ENCODE results near the gene HFE.
"Not testable (repeated sequence)": the region's sequence is repeated elsewhere in the genome, so short reads cannot be mapped to it uniquely, and the experiment has no call there.

HFE gene, protein sequence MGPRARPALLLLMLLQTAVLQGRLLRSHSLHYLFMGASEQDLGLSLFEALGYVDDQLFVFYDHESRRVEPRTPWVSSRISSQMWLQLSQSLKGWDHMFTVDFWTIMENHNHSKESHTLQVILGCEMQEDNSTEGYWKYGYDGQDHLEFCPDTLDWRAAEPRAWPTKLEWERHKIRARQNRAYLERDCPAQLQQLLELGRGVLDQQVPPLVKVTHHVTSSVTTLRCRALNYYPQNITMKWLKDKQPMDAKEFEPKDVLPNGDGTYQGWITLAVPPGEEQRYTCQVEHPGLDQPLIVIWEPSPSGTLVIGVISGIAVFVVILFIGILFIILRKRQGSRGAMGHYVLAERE

DNA sequence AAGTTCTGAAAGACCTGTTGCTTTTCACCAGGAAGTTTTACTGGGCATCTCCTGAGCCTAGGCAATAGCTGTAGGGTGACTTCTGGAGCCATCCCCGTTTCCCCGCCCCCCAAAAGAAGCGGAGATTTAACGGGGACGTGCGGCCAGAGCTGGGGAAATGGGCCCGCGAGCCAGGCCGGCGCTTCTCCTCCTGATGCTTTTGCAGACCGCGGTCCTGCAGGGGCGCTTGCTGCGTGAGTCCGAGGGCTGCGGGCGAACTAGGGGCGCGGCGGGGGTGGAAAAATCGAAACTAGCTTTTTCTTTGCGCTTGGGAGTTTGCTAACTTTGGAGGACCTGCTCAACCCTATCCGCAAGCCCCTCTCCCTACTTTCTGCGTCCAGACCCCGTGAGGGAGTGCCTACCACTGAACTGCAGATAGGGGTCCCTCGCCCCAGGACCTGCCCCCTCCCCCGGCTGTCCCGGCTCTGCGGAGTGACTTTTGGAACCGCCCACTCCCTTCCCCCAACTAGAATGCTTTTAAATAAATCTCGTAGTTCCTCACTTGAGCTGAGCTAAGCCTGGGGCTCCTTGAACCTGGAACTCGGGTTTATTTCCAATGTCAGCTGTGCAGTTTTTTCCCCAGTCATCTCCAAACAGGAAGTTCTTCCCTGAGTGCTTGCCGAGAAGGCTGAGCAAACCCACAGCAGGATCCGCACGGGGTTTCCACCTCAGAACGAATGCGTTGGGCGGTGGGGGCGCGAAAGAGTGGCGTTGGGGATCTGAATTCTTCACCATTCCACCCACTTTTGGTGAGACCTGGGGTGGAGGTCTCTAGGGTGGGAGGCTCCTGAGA, at the start of gene HFE:
Gene HFE (plus strand): TSS at position 146 of the 832 bp plus-strand sequence. CDS start 12 bp downstream, at position 158.
- no peak for DNase-seq

DNA sequence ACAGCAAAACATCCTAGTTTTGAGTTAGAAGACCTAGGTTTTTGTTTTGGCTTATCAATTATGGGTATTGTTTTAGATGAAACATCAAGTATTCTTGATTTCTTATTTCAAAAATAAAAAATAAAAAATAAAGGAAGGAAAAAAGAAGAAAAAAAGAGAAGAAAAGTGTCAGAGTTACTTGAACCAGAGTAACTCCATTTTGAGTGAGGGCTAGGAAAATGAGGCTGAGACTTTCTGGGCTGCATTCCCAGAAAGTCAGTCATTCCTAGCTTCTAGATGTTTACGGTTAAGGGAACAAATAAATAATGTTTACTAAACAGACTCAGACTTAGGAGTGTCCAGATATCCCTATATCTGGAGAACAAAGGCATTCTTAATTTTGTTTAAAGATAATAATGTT, 45.3 kb upstream of the HFE start:
- DNase-seq = no peak

DNA sequence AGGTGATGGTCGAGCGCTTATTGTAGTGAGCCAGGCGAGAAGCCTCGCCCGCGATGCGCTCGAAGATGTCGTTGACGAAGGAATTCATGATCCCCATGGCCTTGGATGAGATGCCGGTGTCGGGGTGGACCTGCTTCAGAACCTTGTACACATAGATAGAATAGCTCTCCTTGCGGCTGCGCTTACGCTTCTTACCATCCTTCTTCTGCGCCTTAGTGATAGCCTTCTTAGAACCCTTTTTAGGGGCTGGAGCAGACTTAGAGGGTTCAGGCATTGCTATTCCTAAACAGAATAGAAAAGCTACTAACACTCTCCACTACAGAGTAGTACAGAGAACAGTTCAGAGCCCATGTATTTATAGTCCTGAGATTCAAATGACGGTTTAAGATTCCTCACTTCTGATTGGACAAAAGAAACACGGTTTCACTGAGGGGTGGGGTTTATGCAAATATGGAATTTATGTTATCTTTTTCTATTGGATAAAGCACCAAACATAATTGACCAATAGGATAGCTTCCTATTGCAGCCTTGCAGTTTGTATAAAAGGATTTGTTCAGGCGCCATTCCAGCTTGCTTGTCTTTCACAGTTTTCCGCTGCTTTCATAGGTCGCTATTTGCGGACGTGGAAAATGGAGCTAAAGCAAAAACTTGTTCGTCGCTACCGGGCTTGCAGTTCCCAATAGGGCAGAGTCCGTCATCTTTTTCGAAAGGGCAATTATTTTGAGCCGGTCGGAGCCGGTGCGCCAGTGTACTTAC, 43.7 kb upstream of the HFE start:
- DNase-seq = peak; percentile 62

DNA sequence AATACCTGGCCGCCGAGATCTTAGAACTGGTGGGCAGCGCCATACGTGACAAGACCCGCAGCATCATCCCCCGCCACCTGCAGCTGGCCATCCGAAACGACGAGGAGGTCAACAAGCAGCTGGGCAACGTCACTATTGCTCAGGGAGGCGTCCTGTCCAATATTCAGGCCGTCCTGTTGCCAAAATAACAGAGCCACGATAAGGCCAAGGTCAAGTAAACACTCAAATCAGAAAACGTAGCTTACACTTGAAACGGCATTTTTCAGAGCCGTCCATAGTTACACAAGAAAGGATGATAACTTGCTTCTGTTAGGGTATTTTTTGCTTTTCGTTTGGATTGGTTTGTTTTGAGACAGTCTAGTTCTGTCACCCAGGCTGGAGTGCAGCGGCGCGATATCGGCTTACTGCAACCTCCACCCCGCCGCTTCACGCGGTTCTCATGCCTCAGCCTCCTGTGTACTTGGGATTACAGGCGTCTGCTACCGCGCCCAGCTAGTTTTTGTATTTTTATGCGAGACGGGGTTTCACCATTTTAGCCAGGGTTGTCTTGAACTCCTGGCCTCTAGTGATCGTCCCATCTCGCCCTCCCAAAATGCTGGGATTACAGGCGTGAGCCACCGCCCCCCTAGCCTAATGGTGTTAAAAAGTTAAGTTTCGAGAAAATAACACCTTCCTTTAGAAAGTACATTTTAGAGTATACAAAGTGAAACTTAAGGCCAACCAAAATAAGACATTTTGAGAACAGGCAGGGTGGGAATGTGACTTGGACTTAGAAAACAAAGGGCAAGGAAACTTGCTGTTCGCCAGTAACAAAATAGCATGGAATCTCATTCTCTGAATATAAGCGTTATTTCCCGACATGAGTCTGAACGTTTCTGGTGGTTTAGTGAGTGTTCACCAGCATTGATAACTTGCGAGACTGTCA, 42.8 kb upstream of the HFE start:
- no peak for DNase-seq

DNA sequence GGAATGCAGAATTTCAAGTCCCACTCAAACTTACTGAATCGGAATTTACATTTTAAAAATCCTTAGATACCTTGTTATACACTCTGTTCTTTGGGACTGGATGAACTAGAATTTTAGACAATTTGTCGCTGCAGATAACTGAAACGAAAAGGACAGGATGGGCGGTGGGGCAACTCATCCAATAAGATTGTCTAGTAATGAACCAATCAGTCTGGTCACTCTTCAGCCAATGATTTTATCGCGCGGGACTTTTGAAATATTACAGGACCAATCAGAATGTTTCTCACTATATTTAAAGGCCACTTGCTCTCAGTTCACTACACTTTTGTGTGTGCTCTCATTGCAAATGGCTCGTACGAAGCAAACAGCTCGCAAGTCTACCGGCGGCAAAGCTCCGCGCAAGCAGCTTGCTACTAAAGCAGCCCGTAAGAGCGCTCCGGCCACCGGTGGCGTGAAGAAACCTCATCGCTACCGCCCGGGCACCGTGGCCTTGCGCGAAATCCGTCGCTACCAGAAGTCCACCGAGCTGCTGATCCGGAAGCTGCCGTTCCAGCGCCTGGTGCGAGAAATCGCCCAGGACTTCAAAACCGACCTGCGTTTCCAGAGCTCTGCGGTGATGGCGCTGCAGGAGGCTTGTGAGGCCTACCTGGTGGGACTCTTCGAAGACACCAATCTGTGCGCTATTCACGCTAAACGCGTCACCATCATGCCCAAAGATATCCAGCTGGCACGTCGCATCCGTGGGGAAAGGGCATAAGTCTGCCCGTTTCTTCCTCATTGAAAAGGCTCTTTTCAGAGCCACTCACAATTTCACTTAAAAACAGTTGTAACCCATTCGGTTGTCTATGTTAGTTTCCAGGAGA, 41.9 kb upstream of the HFE start:
- DNase-seq = peak; percentile 78

DNA sequence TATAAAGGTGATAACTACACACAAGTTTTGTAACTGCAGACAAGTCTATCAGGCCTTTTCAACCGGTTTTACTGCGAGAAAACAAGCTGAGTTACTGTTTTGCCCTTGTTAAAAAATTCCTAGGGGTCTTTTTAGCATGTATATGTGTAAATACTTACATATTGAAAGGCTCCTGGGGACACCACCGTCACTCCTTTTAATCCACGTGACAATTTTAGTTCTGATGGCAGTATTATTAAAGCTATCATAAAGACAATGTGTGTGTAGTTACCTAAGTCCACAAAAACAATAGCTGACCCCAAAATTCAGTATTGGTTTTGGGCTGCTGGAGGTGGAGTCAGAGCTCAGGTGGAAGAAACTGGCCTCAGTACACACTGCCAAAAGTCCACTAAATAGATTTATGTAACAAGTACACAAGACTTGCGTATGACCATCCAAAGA, 41.3 kb upstream of the HFE start:
- no peak for DNase-seq

DNA sequence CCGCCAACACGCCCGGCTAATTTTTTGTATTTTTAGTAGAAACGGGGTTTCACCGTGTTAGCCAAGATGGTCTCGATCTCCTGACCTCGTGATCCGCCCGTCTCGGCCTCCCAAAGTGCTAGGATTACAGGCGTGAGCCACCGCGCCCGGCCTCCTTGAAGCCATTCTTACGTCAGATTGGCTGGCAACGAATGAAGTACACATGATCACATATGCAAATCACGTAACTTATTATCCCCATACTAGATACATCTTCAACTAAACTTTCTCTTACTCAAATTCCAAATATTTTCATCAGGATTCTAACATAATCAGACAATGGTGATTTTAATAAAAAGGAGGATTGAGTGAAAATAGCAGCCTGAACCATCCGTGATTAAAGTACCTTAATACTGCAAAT, 39.9 kb upstream of the HFE start:
- not testable (repeated sequence) for DNase-seq

DNA sequence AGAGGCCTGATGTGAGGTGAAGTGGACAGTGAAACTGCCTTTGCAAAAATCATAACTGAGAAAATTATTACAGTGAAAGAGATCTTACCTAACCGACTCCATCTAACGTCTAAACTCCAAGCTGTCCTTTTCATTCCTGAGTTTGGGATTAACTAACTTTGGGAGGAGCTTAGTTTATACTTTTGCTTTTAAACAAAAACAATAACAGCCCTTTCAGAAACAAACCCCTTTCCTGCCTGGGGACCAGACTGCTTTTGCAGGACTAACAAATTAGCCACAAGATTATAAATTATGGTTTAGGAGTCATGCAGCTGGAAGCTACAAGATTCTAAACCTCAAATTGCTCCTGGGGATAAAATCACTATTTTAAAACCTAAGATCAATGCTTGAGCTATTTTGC, 38.6 kb upstream of the HFE start:
- no peak for DNase-seq

DNA sequence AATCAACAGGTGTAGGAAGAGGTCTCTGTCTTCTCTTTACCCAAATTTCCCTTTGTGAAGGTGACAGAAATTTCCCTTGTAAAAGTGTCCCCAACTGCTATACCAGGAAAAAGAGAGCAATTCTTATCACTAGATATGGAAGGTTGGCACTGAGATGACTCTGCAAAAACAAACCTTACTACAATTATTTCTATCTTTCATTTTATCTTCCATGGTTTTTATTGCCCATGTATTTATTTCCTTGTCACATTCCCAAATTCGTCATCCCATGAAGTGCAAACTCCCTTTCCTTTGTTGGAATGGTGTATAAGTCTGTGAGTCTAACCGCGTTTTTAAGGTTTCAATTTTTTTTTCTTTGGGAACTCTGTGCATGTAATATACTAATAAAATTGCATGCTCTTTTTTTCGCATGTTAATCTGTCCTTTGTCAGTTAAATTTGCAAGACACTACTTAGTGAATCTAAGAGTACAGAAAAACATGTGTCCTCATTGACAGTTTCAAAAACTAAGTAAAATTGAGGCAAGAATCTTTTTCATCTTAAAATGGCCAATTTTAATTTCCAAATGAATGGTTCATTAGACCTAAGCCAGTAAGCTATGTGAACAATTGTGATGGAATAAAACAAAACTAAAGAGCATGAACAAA, 35.4 kb upstream of the HFE start:
- DNase-seq = no peak

DNA sequence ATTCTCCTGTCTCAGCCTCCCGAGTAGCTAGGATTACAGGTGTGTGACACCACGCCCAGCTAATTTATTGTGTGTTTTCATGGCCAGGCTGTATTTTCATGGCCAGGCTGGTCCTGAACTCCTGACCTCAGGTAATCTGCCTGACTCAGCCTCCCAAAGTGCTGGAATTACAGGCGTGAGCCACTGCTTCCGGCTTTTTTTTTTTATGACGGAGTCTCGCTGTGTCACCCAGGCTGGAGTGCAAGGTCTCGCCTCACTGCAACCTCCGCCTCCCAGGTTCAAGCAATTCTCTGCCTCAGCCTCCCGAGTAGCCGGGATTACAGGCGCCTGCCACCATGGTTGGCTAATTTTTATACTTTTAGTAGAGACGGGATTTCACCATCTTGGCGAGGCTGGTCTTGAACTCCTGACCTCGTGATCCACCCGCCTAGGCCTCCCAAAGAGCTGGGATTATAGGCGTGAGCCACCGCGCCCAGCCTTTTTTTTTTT, 34.4 kb upstream of the HFE start:
- not testable (repeated sequence) for DNase-seq

DNA sequence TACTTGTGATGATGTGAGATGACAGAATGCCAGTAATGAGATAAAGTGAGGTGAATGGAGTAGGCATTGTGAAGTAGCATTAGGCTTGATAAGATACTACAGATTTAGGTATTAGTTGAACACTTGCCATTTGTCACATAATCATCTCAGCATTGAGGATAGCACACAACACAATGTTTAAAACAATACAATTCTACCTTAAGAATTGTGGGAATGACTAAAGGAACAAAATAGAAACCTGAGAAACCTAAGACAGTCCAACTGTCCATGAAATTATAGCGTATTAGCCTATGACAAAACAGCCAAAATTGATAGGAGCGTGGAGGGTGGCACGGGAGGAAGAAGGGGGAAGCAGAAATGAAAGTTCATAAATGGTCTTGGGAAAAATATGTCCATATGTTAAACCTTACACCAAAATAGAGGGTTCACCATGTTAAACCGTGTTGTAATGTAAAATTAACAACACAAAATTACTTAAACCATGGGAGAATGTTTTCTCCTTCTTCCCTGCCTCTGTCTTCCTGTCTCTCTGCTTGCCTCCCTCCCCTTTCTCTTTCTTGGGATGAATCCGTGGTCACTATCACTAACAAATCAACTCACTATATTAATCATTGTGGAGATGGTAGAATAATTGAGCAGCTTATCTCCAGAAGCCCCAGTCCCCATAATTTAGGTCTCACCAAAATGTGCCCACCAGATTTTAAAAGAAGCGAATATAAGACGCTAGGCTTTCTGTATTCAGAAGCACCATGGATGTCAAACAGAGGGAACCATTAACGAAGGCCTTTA, 33.0 kb upstream of the HFE start:
- no peak for DNase-seq

DNA sequence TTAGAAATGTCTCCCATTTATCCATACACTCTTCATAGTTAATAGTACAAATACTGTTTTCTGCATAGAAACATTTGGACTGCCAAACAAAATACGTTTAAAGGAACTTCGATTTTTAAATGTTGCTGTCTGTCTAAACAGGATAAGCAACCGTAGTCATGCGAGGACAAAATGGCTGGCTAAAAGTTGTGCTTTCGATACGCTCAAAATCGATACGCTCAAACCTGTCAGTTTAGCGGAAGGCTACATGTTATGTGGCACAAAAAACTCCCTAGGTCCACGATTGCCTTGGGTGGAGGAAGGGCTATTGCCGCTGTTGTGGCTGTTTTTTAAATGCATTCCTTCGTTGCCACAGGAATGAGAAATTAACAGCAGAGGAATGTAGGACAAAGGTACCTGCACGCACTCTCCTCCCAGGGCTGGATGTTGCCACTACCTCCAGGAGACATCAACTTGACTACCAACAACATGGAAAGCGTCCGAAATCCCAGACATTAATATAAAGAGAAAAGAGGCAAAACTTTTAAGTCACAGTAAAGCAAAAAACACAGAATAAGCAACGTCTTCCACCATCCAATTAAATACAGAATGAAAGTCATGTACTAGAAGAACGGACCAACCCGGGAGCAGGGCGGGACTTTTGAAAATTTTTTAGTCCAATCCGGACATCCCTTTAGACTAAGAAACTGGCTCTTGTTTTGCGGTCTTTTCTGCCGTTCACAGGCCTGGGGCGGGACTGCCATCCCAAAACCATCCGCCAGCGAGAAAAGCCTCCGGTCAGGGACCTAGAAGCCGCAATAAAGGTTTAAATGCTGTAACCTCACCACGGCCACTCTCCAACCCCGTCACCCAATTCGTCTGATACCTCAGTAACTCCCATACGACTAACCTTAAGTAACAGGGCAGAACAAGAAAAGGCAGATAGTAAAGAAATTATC, 32.2 kb upstream of the HFE start:
- DNase-seq = peak; percentile 83

DNA sequence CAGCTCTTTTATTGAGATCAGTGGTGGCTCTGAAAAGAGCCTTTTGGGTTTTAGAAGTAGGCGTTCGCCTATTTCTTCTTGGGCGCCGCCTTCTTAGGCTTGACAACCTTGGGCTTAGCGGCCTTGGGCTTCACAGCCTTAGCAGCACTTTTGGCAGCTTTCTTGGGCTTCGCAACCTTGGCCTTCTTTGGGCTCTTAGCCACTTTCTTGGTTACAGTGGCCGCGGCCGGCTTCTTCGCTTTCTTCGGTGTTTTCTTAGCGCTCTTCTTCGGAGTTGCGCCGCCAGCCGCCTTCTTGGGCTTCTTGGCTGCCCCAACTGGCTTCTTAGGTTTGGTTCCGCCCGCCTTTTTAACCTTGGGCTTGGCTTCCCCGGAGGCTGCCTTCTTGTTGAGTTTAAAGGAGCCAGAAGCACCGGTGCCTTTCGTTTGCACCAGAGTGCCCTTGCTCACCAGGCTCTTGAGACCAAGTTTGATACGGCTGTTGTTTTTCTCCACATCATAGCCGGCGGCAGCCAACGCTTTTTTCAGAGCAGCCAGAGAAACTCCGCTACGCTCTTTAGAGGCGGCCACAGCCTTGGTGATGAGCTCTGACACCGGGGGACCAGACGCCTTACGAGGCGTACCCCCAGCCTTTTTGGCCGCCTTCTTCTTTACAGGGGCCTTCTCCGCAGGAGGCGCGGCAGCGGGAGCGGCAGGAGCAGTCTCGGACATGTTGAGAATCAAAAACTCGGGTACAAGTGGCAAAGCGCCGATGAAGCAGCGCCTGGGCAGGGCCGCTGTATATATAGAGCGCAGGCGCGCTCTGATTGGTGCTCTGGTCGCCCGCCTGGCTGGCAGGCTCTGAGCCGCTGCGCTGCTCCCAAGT, 31.3 kb upstream of the HFE start:
- peak; percentile 52 for DNase-seq

DNA sequence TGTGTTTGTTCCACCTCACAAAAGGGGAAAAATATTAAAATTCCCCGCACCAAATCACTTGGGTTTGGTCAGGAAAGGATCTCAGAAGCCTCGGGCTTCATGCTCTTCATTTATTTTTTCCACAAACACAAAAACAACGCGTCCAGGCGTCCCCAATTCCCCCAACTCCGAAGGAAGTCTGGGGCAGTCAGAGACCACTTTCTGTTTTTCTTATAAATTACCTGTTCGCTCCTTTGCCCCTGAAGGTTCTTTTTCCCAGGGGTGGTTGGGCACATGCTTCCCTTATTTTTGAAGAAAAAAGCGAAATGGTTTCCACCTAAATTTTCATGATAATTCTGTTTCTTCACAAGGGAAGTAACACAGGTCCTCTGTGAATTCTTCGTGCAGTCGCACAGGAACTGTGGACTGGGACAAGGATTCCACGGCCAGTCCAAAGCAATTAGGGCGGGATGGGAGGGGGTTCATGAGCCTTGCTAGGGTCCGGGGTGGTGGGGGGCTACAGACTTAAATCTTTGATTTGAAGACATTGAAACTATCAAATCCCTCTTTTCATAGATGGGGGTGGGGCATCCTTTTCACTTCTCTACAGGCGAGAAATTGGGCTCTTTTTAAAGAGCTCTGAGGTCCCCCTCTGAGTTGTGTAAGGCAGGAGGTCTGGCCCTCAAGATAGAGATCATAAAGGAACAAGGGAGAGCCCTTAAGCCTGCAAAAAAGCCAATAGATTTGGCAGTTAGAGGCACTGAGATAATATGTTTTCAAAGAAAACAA, 30.5 kb upstream of the HFE start:
- DNase-seq = no peak

DNA sequence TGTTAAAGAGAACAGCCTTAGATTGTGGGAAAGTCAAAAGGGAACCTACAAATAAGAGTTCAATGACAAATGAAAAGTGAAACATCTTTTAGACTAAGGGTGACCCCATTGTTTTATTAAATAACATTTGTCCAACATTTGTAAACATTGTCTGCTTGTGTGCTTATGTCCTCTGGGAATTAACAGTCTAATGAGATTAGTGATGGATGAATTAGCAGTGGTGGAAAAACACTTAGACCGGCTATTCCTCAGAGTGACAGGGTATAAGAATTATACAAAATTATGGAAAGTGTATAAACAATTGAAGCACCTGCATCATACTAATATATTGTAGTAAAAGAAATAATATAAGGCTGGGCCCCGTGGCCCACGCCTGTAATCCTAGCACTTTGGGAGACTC, 29.3 kb upstream of the HFE start:
- no peak for DNase-seq

DNA sequence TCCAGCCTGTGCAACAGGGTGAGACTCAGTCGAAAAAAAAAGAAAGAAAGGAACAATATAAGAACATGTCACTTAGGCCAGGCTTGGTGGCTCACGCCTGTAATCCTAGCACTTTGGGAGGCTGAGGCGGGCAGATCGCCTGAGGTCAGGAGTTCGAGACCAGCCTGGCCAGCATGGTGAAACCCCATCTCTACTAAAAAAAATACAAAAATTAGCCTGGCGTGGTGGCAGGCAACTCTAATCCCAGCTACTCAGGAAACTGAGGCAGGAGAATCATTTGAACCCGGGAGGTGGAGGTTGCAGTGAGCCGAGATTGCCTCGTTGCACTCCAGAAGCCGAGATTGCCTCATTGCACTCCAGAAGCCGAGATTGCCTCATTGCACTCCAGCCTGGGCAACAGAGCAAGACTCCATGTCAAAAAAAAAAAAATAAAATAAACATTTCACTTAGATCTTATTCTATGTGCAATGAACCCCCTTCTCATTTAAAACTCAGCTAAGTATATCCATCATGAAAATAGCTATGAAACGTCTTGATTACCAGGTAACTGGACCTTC, 28.7 kb upstream of the HFE start:
- DNase-seq = not testable (repeated sequence)
